ENCODE data around the gene FOXO6.

The FOXO6 gene

DNA sequence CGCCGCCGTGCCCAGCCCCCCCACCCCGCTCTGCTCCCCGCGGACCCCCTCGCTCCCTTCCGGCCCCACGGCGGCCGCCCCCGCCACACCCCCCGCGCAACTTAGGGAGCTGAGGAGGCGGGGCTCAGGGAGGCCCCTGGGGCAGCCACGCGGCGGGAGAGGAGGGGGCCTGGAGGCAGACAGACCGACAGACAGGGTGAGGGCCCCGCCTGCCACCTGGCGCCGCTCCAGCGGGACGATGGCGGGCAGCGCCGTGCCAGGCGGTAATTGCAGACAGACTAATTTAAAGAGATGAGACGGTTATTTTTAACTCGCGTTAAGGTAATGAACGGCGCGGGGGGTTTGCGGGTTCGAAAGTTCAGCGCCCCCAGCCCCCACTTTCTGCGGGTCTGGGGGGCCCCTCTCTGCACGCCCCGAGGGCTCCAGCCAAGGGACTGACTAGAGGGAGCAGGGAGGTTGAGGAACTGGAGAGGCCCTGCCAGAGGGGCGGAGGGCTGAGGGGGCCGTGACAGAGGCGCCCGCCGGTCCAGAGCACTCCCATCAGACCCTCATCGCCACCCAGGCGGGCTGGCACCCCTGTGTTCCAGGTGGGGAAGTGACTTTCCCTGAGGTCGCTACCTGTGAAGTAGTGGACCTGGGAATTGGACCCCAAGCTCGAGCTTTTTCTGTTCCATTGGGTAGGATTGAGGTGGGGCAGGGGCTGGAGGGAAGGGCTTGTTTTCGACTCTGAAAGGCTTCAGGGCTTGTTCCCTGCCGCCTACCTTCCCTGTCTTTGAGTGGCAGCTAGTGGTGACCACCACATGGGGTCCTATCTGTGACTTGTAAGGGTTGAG, 5.4 kb downstream of the FOXO6 start:
- DNase-seq (ENCODE audit: low spot score) = no peak

DNA sequence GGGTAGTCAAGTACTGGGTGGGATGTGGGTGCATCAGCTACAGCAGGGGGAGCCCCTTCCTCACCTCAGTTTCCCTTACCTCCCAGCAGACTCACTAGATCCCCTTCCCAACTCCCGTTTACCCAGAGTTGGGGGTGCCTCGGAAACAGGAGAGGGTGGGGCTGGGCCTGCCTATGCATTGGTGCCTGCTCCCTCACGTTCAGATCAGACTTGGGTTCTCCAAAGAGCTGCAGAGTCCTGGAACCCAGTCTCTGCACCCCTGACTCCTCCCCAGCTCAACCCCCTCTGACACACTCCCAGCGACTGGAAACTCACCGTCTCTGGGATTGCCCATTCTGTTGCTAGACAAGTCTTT, 6.0 kb downstream of the FOXO6 start:
- no peak for DNase-seq (ENCODE audit: low spot score)

DNA sequence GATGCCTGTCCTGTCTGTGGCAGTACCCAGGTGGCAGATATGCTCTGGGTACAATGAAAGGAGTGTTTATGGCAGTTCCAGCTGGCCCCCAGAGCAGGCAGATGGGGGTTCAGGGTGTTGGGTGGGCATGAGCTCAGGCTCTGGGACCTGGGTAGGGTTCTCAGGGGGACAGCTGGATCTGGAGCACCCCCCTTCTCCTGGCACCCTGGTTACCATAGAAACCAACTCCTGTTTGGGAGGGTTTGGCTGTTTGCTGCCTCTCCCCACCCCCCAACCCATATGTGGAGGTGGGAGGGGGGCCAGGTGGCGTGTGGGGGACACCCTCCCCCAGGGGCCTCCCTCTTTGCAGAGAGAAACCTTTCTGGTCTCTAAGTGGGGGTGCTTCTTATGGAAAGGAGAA, 7.1 kb downstream of the FOXO6 start:
- DNase-seq (ENCODE audit: low spot score) = no peak

DNA sequence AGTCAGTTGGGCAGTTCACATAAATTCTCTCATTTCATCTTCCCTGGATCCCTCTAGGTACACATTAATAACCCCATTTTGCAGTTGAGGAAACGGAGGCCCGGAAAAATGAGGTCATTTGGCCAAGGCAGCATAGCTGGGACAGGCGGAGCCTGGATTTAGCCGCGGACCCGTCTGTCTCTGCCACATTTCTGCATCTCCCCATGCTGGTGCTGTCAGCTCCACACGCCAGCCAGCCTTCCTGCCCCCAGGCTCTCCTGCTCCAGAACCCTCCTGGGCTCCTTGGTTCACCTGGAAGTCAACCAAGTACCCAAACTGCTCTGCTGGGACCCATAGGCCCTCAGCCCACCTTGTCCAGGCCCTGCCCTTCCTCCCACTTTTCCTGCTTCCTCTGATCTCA, 7.6 kb downstream of the FOXO6 start:
- no peak for DNase-seq (ENCODE audit: low spot score)

DNA sequence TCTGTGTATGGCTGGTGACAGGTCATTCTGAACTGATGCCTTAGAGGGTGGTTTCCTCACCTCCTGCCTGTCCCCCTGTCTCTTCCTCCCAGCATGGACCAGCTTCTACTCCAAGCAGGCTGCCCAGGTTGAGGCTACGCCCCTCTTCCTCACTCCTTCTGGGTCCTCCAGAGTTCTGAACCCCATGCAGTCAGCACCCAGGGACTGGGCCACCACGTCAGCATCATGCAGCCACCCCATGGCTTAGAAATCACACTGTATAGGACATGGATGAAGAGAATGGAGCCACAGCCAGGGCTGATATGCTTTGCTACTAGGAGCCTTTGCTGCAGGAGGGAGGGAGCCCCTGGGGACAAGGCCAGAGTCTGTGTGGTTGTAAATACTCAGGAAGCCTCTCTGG, 8.3 kb downstream of the FOXO6 start:
- DNase-seq (ENCODE audit: low spot score) = no peak

DNA sequence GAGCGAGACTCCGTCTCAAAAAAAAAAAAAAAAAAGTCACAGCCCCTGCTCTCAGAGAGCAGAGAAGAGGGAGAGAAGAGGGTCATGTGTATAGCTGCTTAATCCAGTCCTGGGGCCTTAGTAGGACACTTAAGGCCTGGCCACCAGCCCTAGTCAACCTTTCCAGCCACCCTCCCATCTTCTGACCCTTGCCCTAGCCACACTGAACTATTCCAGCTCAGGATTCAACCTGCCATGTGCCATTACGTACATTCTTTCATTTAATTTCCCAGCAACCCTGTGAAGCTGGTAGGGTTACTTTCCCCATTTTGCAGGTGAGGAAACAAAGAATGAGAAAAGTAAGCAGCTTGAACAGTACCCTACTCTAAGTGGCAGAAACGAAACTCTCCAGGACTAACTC, 9.0 kb downstream of the FOXO6 start:
- DNase-seq (ENCODE audit: low spot score) = no peak

DNA sequence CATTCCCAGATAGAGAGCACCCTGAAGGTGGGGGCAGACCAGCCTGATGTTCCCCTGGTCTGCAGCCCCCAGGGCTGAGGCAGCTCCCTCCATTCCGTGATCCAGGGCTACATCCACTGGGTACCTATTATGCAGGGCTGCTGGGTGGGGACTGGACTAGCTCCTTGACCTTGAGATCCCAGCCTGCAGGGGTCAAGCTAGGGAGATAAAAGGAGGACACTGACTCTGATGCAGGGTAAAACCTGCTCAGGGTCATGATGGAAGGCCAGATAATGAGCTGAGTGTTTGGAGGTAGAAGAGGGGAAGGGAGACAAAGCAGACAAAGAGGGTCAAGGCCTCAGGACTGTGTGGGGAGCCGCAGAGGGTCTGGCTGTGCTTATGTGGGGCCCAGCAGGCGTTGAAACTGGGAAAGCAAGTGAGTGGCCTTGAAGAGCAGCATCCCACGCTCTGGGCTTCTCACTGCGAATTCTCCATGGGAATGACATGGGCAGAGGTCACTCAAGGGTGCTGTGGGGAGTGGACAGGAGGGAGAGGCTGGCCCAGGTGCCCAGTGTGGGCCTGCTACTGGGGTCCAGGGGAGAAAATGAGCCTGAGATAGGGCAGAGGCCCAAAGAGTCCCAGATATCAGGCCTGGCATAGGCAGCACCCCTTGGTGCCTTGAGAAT, 9.7 kb downstream of the FOXO6 start:
- no peak for DNase-seq (ENCODE audit: low spot score)

DNA sequence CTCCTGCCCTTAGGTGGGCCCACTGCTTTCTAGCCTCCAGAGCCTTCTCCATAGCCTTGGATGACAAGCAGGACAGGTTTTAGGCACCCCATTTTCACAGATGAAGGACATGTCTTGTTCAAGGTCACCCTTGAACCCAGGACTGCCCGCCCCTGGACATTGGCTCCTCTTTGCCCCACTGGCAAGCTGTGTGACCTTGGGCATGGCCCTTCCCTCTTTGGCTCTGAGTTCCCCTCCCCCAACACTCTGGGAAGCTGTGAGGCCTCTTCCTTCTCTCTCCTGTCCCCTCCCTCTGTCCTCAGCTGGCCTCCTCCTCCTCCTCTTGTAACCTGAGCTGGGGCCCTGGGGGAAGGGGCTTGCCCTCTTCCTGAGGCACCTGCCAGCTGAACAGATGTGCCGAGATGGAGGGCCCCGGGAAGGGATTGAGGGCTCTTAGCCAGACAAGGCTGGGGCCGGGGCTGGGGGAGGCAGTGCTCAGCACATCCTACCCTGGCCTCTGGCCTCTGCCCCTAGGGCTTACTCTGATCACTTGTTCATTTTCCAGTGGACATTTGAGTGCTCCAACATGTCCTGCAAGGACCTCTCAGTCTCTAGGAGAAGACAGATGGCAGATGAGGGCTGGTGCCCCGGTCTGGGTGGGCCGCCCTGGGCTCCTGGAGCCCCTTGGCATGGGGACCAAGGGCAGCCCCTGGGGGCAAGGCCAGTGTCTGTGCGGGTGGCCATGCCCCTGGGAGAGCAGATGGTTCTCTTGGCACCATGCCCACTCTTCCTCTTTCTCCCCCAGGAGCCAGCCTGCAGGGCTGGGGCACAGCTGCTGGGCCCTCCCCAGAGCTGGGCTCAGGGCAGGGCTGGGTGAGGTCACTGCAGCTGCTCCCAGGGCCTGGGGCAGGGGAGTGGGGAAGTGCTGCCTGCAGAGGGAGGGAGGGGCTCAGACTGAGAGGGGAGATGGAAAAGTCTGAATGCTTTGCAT, 10.7 kb downstream of the FOXO6 start:
- peak; percentile 84 for DNase-seq (ENCODE audit: low spot score)

DNA sequence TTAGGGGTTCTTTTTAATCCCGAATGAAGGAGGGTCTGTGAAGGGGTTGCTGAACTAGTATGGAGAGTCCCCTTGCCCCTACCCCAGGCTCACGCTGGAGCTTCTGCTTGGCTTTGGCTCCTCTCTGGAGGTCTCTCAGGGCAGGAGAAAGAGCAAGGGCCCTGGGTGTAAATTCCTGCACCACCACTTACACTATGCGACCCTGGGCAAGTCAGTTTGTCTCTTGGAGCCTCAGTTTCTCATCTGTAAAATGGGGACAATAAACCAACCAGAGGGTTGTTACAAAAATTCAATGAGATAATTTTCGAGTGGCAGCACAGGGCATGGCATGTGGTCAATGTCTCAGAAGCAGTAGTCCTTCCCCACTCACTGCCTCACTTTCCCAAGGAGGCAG, 11.4 kb downstream of the FOXO6 start:
- no peak for DNase-seq (ENCODE audit: low spot score)

DNA sequence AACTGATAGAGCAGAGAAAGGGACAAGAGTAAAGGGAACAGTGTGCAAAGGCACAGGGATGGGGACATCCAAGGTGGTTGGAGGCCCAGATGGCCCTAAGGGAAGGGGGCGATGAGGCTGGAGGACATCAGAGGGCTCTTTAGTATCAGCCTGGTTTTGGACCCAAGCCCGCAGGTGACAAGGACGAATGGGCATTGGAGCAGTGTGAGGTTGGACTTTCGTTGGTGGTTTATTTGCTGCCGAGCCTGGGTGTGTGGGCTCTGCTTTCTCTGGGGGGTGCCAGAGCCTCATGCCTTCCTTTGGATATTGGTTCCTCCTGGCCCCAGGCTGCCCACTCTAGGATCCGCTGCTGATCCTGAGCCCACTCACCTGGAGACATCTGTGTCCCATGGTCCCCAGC, 12.1 kb downstream of the FOXO6 start:
- DNase-seq (ENCODE audit: low spot score) = no peak

DNA sequence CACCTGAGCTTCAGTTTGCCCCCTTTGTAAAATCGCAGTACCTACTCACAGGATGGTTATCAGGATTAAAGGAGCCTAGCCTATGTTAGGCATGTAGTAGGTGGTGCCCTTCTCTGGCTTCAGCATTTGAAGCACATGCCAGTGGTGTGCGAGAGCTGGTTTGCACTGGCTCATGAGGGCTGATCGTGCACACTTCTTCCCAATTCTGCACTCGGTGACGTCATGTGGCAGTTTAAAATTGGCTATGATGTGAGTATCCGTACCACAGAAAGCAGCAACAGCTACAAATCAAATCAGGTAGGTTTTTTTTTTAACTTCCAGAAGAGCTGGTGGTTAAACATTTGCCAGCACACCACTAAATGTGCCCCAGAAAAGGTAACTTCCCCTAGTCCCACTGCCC, 13.5 kb downstream of the FOXO6 start:
- DNase-seq (ENCODE audit: low spot score) = no peak

DNA sequence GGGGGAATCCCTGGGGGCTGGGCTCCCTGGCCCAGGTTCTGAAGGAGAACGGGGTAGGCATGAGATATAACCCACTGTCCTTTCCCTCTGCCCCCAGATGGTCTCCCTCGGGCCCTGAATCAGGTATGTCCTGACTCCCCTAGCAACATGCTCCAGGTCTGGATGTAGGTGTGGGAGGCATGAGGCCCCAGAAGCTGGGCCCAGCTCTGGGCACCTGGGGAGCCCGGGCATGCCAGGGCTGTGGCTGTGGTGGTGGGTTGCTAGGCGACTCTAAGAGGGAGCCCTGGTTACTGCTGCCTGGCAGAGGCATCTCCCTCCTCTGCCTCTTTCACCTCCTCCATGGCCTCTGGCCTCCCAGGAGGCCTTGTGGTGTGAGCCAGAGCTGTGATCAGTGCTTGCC, 16.2 kb downstream of the FOXO6 start:
- no peak for DNase-seq (ENCODE audit: low spot score)

DNA sequence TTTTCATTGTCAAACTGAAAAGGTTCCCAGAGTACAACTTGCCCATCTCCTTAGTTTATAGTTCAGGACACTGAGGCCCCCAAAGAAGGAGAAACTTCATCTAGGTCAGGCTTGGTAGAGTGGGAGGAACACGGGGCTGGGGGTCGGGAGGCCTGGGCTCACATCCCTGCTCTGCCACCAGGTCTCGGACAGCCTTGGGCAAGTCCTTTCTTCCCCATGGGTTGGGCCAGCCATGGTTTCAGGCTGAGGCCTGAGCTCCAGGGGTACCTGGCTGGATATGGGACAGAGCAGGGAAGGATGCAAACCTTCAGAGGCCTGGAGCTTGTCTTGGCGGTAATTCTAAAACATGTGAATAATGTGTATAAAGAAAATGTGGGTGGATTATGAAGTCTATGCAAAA, 17.0 kb downstream of the FOXO6 start:
- no peak for DNase-seq (ENCODE audit: low spot score)

DNA sequence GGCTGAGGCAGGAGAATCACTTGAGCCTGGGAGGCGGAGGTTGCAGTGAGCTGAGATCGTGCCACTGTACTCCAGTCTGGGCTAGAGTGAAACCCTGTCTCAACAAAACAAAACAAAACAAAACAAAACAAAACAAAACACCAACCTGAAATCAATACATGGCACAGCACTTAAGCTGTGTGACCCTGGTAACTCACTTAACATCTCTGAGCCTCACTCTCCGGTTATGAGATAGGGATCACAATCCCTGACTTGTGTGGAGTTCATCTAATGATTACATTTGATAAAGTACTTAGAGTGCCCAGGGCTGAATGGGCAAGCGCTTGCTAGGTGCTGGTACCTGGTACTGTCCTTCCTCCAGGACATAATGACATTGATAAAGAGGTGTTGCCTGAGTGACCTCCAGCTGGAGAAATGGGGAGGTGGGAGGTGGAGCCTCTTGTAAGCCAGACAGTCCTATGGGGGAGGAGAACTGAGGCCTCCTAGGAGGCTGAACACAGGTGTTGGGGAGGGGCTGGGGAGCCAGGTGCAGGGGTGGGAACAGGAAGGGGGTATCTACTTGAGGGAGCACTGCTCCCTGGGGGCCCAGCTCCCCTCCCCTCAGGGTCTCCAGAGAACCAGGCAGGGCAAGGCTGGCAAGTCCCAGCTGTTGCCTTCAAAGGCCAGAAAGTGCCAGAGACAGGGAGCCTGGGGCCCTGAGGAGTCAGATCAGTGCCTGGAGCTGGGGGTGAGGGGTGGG, 17.9 kb downstream of the FOXO6 start:
- no peak for DNase-seq (ENCODE audit: low spot score)

DNA sequence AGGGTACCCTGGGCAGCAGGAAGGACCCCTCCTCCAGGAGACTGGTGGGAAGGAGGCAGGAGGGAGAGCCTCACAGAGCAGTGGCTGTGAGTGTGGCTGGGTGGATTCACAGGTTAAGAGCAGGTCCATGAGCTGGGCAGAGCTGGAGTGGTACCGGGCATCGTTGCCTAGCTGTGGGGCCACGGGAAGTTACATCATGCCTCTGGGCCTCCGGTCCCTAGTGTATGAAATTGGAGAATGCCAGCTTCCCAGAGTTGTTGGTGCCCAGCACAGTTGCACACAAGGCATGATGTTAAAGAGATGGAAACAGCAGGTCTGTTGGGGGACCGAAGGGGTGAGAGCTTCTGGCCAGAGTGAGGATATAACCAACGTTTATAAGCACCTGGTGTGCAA, 18.5 kb downstream of the FOXO6 start:
- no peak for DNase-seq (ENCODE audit: low spot score)

DNA sequence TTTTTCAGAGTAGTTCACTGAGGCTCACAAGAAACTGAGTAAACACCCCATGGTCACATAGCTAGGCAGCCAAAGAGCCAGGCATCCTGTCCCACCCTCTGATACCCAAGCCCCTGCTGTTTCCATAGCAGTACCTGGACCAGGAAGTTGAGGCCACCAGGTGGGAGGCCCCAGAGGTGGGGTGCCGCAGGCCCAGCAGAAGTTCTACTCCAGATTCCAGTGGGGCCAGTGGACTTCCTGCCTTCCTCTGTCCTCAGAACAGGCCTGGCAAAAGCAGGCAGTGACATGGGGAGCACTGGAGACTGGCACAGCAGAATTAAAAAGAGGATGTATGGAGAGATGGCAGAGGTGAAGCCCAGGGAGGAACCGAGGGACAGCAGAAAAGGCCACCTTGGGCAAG, 19.0 kb downstream of the FOXO6 start:
- DNase-seq (ENCODE audit: low spot score) = no peak

DNA sequence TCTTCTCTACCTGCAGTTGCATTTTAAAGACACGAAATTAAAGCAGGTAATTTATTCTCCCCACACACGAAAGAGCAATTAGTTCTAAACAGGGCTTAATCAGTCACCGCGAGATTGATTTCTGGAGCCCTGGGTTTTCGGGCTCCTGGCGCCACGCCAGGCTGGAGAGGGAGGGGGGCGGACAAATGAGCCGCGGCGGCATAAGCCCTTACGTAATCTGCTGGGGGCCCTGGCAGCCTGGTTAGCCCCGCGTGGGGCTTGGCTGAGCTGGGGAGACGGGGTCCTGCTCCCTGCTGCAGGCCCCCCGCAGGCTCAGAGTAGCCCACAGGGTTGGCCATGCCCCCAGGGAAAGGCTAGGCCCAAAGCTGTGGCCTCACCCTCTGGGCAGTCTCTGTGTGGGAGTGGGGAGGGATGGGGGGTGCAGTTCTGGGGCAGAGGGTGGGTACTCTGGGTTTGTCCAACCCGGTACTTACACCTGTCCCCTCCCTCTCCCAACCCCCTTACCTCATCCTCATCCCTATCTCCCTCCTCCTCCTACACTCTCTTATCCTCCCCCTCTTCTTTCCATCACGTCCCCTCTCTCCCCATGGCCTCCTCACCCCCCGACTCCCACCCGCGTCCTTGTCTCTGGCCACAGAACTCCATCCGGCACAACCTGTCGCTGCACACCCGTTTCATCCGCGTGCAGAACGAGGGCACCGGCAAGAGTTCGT, 19.9 kb downstream of the FOXO6 start:
- DNase-seq (ENCODE audit: low spot score) = no peak

DNA sequence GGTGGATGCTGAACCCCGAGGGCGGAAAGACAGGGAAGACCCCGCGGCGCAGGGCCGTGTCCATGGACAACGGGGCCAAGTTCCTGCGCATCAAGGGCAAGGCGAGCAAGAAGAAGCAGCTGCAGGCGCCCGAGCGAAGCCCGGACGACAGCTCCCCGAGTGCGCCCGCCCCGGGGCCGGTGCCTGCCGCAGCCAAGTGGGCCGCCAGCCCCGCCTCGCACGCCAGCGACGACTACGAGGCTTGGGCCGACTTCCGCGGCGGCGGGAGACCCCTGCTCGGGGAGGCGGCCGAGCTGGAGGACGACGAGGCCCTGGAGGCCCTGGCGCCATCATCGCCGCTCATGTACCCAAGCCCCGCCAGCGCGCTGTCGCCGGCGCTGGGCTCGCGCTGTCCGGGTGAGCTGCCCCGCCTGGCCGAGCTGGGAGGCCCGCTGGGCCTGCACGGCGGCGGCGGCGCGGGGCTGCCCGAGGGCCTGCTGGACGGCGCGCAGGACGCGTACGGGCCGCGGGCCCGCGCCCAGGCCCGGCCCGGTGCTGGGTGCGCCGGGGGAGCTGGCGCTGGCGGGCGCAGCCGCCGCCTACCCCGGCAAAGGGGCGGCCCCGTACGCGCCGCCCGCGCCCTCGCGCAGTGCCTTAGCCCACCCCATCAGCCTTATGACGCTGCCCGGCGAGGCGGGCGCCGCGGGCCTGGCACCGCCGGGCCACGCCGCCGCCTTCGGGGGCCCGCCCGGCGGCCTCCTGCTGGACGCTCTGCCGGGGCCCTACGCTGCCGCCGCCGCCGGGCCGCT, 20.7 kb downstream of the FOXO6 start:
- DNase-seq (ENCODE audit: low spot score) = no peak

DNA sequence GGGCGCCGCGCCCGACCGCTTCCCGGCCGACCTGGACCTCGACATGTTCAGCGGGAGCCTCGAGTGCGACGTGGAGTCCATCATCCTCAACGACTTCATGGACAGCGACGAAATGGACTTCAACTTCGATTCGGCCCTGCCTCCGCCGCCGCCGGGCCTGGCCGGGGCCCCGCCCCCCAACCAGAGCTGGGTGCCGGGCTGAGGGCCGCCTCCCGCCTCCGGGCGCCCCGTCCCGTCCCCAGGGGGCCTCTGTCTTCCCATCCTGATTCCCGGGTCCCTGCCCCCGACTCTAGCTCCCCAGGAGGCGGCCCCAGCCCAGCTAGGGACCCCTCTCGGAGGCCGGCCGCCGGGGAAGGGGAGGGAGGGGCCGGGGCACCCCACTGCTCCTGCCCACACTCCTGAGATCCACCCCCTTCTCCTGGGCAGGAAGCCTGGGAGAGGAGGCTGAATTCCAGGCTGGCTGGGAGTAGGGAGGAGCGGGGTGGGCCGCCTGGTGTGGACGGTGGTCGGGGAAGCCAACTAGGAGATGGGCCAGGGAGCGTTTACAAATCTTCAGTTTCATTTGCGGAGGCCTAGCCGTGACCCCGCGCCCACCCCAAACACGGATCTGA, 21.4 kb downstream of the FOXO6 start:
- DNase-seq (ENCODE audit: low spot score) = peak; percentile 85
